Mesenchymal stem cell (in vitro differentiated cells and primary cell): Measurements from ENCODE around the gene CCDC6.

Source experiments
- DNase-seq: peaks from one replicate; pipeline ENCODE4 v3.0.0-alpha.2; 2013
- H2AFZ ChIP-seq: one replicate; pipeline ENCODE4 v1.6.1; 2013; ENCODE audit warnings: low read depth, mild to moderate bottlenecking, control low read depth, inconsistent platforms, low read length, moderate library complexity
- H2AK5ac ChIP-seq: 2 replicates; pipeline ENCODE4 v1.6.1; 2013; ENCODE audit warnings: low read length, moderate library complexity, mild to moderate bottlenecking, inconsistent platforms; ENCODE audit not compliant: severe bottlenecking
- H2BK120ac ChIP-seq: one replicate; pipeline ENCODE4 v1.6.1; 2013; ENCODE audit warnings: low read depth, mild to moderate bottlenecking, inconsistent platforms, low read length, moderate library complexity
- H2BK12ac ChIP-seq, 2 experiments: one replicate each; pipeline ENCODE4 v1.6.1; 2013; ENCODE audit warnings: inconsistent platforms in 2 of 2, low read length in 2 of 2, mild to moderate bottlenecking in 2 of 2, moderate library complexity in 2 of 2, control low read depth in 1 of 2
- H2BK15ac ChIP-seq: one replicate; pipeline ENCODE4 v1.6.1; 2013; ENCODE audit warnings: mild to moderate bottlenecking, low read depth, inconsistent platforms; ENCODE audit not compliant: poor library complexity, severe bottlenecking
- H2BK5ac ChIP-seq: 2 replicates; pipeline ENCODE4 v1.6.1; 2013; ENCODE audit warnings: low read depth, mild to moderate bottlenecking, low read length, control low read depth, inconsistent platforms; ENCODE audit not compliant: poor library complexity, severe bottlenecking
- H3K14ac ChIP-seq, 2 experiments: one replicate each; pipeline ENCODE4 v1.6.1; 2013; ENCODE audit warnings: inconsistent platforms in 2 of 2, low read length in 2 of 2, control low read depth in 1 of 2, mild to moderate bottlenecking in 1 of 2, moderate library complexity in 1 of 2
- H3K18ac ChIP-seq, 2 experiments: one replicate each; pipeline ENCODE4 v1.6.1; 2013; ENCODE audit warnings: inconsistent platforms in 2 of 2, low read length in 2 of 2, control low read depth in 1 of 2, low read depth in 1 of 2, mild to moderate bottlenecking in 1 of 2
- H3K23ac ChIP-seq, 2 experiments: one replicate each; pipeline ENCODE4 v1.6.1; 2013; ENCODE audit warnings: inconsistent platforms in 2 of 2, low read length in 2 of 2, mild to moderate bottlenecking in 2 of 2, moderate library complexity in 2 of 2, control low read depth in 1 of 2
- H3K27ac ChIP-seq: 2 replicates; pipeline ENCODE4 v1.5.1; 2013; ENCODE audit warnings: mild to moderate bottlenecking, moderate library complexity, low read length, control low read depth, inconsistent platforms; ENCODE audit not compliant: poor library complexity, severe bottlenecking
- H3K27me3 ChIP-seq, 2 experiments: 2 replicates each; pipeline versions ENCODE4 v1.6.1 to v1.7.0; 2013; ENCODE audit warnings: low read length in 2 of 2, mild to moderate bottlenecking in 2 of 2, moderate library complexity in 2 of 2, control low read depth in 1 of 2, inconsistent platforms in 1 of 2; ENCODE audit not compliant: control insufficient read depth in 1 of 2, insufficient read depth in 1 of 2
- H3K36me3 ChIP-seq, 2 experiments: 2 replicates each; pipeline versions ENCODE4 v1.6.1 to v1.7.0; 2013; ENCODE audit warnings: low read length in 2 of 2, control low read depth in 1 of 2, inconsistent platforms in 1 of 2, low read depth in 1 of 2, mild to moderate bottlenecking in 1 of 2; ENCODE audit not compliant: insufficient read depth in 2 of 2, control insufficient read depth in 1 of 2
- H3K4ac ChIP-seq, 2 experiments: one replicate each; pipeline ENCODE4 v1.6.1; 2013; ENCODE audit warnings: inconsistent platforms in 2 of 2, low read length in 2 of 2, mild to moderate bottlenecking in 2 of 2, moderate library complexity in 2 of 2, control low read depth in 1 of 2, low read depth in 1 of 2
- H3K4me1 ChIP-seq: 2 replicates; pipeline ENCODE4 v1.6.1; 2013; ENCODE audit warnings: low read depth, low read length, control low read depth; ENCODE audit not compliant: control insufficient read depth, insufficient read depth
- H3K4me2 ChIP-seq: 2 replicates; pipeline ENCODE4 v1.6.1; 2013; ENCODE audit warnings: low read length, mild to moderate bottlenecking, inconsistent platforms; ENCODE audit not compliant: poor library complexity, severe bottlenecking
- H3K4me3 ChIP-seq, 2 experiments: 2 replicates each; pipeline versions ENCODE4 v1.5.1 to v1.7.0; 2013; ENCODE audit warnings: low read length in 2 of 2, mild to moderate bottlenecking in 2 of 2, control low read depth in 1 of 2, low read depth in 1 of 2; ENCODE audit not compliant: insufficient read depth in 1 of 2
- H3K79me1 ChIP-seq: replicated peaks from 2 replicates; pipeline ENCODE4 v1.6.1; 2013; ENCODE audit warnings: mild to moderate bottlenecking, control low read depth, low read length, inconsistent platforms; ENCODE audit not compliant: poor library complexity, severe bottlenecking
- H3K9ac ChIP-seq: 2 replicates; pipeline ENCODE4 v1.7.0; 2013; ENCODE audit warnings: mild to moderate bottlenecking, low read length, moderate library complexity
- H3K9me3 ChIP-seq: 2 replicates; pipeline ENCODE4 v1.7.0; 2013; ENCODE audit warnings: mild to moderate bottlenecking, low read length; ENCODE audit not compliant: control insufficient read depth
- H4K8ac ChIP-seq: one replicate; pipeline ENCODE4 v1.6.1; 2013; ENCODE audit warnings: inconsistent platforms, mild to moderate bottlenecking, low read length, moderate library complexity
- H4K91ac ChIP-seq: one replicate; pipeline ENCODE4 v1.6.1; 2013; ENCODE audit warnings: mild to moderate bottlenecking, low read length, inconsistent platforms
- WGBS: methylation state at CpG from one replicate; pipeline ENCODE4 v1.1.7; 2013; ENCODE audit warnings: mixed read lengths; 5-methylcytosine and 5-hydroxymethylcytosine counted together

The CCDC6 gene

GRCh38 chr10:59903871-59904270 is 2.5 kb downstream of the CCDC6 start:
- Histone ChIP-seq H3K9ac (peak overlapping the region; percentile 94), H2BK5ac (no peak overlapping the region), H3K23ac (no peak overlapping the region), H2AFZ (no peak overlapping the region), H3K36me3 (peaks cover 0 to 4% of the 10 kb centered on the region in 2 experiments), H2BK120ac (no peak overlapping the region), H3K4ac (no peak overlapping the region), H3K4me2 (no peak overlapping the region), H3K18ac (no peak overlapping the region), H3K79me1 (peaks cover 8% of the 10 kb centered on the region), H3K4me1 (peaks cover 8% of the 10 kb centered on the region), H2BK15ac (no peak overlapping the region), H2AK5ac (no peak overlapping the region), H3K27ac (no peak overlapping the region), H2BK12ac (no peak overlapping the region), H4K91ac (no peak overlapping the region), H3K27me3 (no peaks in the 10 kb centered on the region), H3K4me3 (peak overlapping the region in 1 of 2 experiments; percentile 93), H3K14ac (no peak overlapping the region), H3K9me3 (no peaks in the 10 kb centered on the region), H4K8ac (no peak overlapping the region)
- 63% methylated on average over 5 of the region's 6 CpGs for WGBS
- DNase-seq, result peak; percentile 21

GRCh38 chr10:59902016-59902415 is 4.3 kb downstream of the CCDC6 start:
- Histone ChIP-seq H3K23ac (no peak overlapping the region), H3K9ac (no peak overlapping the region), H3K4me3 (no peak overlapping the region), H2AK5ac (no peak overlapping the region), H3K79me1 (peaks cover 11% of the 10 kb centered on the region), H3K18ac (no peak overlapping the region), H3K4me1 (peaks cover 9% of the 10 kb centered on the region), H4K8ac (no peak overlapping the region), H3K4ac (no peak overlapping the region), H2BK5ac (no peak overlapping the region), H2AFZ (no peak overlapping the region), H3K27me3 (no peaks in the 10 kb centered on the region), H2BK120ac (no peak overlapping the region), H3K14ac (no peak overlapping the region), H3K4me2 (no peak overlapping the region), H2BK12ac (no peak overlapping the region), H3K9me3 (no peaks in the 10 kb centered on the region), H2BK15ac (no peak overlapping the region), H3K27ac (no peak overlapping the region), H4K91ac (no peak overlapping the region), H3K36me3 (peaks cover 0 to 4% of the 10 kb centered on the region in 2 experiments)
- DNase-seq, result no peak
- 97% methylated on average over 3 of the region's 4 CpGs for WGBS

- no peak overlapping the region for H2BK5ac ChIP-seq
- H4K8ac ChIP-seq, result no peak overlapping the region
- H3K4me3 ChIP-seq, result no peak overlapping the region
- 91% methylated on average over 1 of the region's 1 CpG for WGBS
- no peaks in the 10 kb centered on the region for H3K9me3 ChIP-seq
- no peak overlapping the region for H3K18ac ChIP-seq
- H3K4ac ChIP-seq, result no peak overlapping the region
- peaks cover 0 to 4% of the 10 kb centered on the region in 2 experiments for H3K36me3 ChIP-seq
- no peak overlapping the region for H3K4me2 ChIP-seq
- H3K9ac ChIP-seq, result no peak overlapping the region
- H3K79me1 ChIP-seq, result peaks cover 11% of the 10 kb centered on the region
- no peak overlapping the region for H2AFZ ChIP-seq
- H3K27ac ChIP-seq, result no peak overlapping the region
- H3K4me1 ChIP-seq, result peaks cover 9% of the 10 kb centered on the region
- H3K14ac ChIP-seq, result no peak overlapping the region
- no peaks in the 10 kb centered on the region for H3K27me3 ChIP-seq
- no peak overlapping the region for H2AK5ac ChIP-seq
- H2BK12ac ChIP-seq, result no peak overlapping the region
- H2BK120ac ChIP-seq, result no peak overlapping the region
- H2BK15ac ChIP-seq, result no peak overlapping the region
- H3K23ac ChIP-seq, result no peak overlapping the region
- DNase-seq, result no peak
- H4K91ac ChIP-seq, result no peak overlapping the region
These were observed 4.9 kb downstream of the CCDC6 start for GRCh38 chr10:59901470-59901869.

GRCh38 chr10:59900048-59900727 is 6.2 kb downstream of the CCDC6 start:
- no peak overlapping the region for H2BK15ac ChIP-seq
- H3K79me1 ChIP-seq, result peaks cover 17% of the 10 kb centered on the region
- H2AFZ ChIP-seq, result no peak overlapping the region
- H3K23ac ChIP-seq, result no peak overlapping the region
- no peak overlapping the region for H2BK120ac ChIP-seq
- no peak overlapping the region for H3K4ac ChIP-seq
- no peak overlapping the region for H4K91ac ChIP-seq
- H3K4me2 ChIP-seq, result no peak overlapping the region
- no peak overlapping the region for H2BK12ac ChIP-seq
- 90% methylated on average over 10 of the region's 10 CpGs for WGBS
- H3K36me3 ChIP-seq, result peaks cover 0 to 4% of the 10 kb centered on the region in 2 experiments
- H3K27me3 ChIP-seq, result no peaks in the 10 kb centered on the region
- H2BK5ac ChIP-seq, result no peak overlapping the region
- no peak overlapping the region for H3K18ac ChIP-seq
- no peak overlapping the region for H3K27ac ChIP-seq
- no peak overlapping the region for H3K9ac ChIP-seq
- no peak overlapping the region for H3K14ac ChIP-seq
- H3K4me1 ChIP-seq, result peaks cover 9% of the 10 kb centered on the region
- H3K9me3 ChIP-seq, result no peaks in the 10 kb centered on the region
- no peak overlapping the region for H3K4me3 ChIP-seq
- H4K8ac ChIP-seq, result no peak overlapping the region
- no peak for DNase-seq
- H2AK5ac ChIP-seq, result no peak overlapping the region
